Epidermal melanocyte (primary cell): ENCODE results near the gene ZNF765.
"Not testable (repeated sequence)": the region's sequence is repeated elsewhere in the genome, so short reads cannot be mapped to it uniquely, and the experiment has no call there.

Source experiments
- DNase-seq: peaks from one replicate; pipeline ENCODE4 v3.0.0; 2011; ENCODE audit warnings: low spot score; ENCODE audit not compliant: insufficient read length

The ZNF765 gene

DNA sequence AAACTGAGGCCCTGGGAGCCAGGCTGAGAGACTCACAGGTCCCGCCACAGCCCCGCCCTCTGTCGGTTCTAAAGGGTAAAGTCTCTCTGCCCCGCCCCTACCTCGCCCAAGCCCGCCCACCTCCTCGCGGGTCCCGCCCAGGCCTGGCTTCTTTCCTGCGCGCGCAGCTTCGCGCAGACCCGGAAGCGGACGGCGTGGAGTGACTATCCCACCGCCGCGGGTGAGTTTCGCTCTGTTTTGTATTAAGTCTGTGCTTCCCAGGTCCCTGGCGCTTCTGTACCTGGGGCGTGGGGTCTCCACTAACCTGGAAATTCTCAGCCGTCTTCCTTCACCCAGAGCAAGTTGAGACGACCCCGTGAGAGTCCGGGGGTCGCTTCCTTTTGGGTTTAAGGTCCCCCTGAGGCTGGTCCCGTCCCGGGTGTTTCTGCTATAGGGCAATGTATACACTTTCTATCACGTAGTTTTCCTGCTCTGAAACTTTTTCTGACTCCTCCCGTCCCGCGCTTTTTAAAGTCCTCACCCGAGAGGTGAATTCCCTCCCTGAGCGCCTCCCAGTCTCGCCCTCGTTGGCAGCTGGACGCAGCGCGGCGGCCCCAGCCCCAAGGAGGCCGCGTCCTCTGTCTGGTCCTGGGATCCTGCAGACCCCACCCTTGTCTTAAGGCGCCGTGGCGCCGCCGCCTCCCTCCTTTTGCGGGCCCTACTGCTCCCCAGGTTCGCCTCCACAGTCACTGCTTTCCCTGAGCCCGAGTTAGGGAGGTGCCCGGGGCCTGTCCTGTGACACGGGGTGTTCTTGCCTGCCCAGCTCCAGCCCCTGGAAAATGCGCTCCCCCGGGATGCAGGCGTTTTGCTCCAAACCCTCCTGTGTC lies at the start of gene ZNF765:
TSS of gene ZNF765 (plus strand) at position 176 of the 866 bp plus-strand sequence. CDS start 2,867 bp downstream, outside the sequence.
- DNase-seq: peak; percentile 79

DNA sequence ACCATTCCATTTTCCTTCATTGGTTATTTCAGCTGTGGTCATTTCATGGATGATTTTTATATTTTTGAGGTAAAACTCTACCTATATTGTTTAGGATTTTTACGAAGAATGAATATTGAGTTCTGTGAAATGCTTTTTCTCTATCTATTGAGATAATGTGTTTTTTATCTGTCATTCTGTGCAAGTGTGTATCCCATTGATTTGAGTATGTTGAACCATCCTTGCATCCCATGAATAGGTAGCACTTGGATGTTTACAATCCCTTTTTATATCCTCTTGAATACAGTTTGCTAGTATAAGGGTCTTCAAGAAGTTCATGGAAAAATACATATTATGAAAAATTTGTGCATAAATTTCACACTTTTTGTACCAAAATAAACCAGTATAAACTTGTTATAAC lies 39.2 kb upstream of the ZNF765 start:
- no peak for DNase-seq

GRCh38 chr19:53357821-53358581 lies 36.9 kb upstream of the ZNF765 start:
- DNase-seq: no peak

DNA sequence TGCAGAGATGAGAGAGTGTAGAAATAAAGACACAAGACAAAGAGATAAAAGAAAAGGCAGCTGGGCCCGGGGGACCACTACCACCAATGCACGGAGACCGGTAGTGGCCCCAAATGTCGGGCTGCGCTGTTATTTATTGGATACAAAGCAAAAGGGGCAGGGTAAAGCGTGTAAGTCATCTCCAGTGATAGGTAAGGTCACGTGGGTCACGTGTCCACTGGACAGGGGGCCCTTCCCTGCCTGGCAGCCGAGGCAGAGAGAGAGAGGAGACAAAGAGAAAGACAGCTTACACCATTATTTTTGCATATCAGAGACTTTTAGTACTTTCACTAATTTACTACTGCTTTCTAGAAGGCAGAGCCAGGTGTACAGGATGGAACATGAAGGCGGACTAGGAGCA lies 34.9 kb upstream of the ZNF765 start:
- not testable (repeated sequence) for DNase-seq

GRCh38 chr19:53365134-53365898 lies 29.6 kb upstream of the ZNF765 start, which contains the start of gene ZNF525:
Gene ZNF525 (plus strand): TSS chr19:53365705. CDS start chr19:53372282, 6,577 bp downstream.
- DNase-seq: peak; percentile 70

DNA sequence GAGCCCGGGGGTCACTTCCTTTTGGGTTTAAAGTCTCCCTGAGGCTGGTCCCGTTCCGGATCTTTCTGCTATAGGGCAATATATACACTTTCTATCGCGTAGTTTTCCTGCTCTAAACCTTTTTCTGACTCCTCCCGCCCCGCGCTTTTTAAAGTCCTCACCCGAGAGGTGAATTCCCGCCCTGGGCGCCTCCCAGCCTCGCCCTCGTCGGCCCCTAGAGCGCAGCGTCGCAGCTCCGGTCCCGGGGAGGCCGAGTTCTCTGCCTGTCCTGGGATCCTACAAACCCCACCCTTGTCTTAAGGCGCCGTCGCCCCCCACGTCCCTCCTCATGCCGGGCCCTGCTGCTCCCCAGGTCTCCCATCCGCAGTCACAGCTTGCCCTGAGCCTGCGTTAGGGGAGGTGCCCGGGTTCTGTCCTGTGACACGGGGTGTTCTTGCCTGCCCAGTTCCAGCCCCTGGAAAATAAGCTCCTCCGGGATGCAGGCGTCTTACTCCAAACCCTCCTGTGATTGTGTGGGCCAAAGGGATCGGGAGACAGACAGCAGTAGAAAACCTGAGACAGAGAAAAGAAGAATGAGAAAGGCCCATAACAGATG lies 29.0 kb upstream of the ZNF765 start:
- no peak for DNase-seq

GRCh38 chr19:53372196-53372595 lies 22.8 kb upstream of the ZNF765 start:
- DNase-seq: no peak

DNA sequence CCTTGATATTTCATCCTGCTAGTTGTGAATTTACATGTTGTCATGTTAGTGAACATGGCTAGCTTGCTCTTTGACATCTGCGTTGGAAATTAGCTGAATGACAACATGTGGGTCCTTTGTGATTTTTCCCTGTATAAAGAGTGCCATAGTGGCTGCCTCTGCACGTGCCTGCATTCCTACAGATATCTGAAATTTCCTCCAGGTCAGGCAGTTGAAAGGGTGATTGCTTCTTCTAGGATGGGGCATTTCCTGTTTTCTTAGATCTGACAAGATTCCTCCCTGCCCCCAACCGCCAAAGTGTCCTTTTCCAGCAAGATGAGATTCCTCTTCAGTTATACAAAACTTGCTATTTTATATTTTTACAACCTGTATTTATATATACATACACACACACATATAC lies 20.7 kb upstream of the ZNF765 start:
- DNase-seq: no peak

GRCh38 chr19:53374743-53375142 lies 20.2 kb upstream of the ZNF765 start:
- no peak for DNase-seq

DNA sequence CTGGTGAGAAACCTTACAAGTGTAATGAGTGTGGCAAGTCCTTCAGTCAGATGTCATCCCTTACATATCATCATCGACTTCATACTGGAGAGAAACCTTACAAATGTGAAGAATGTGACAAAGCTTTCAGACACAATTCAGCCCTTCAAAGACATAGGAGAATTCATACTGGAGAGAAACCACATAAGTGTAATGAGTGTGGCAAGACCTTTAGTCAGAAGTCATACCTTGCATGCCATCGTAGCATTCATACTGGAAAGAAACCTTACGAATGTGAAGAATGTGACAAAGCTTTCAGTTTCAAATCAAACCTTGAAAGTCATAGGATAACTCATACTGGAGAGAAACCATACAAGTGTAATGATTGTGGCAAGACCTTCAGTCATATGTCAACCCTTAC lies 13.6 kb upstream of the ZNF765 start:
- no peak for DNase-seq

DNA sequence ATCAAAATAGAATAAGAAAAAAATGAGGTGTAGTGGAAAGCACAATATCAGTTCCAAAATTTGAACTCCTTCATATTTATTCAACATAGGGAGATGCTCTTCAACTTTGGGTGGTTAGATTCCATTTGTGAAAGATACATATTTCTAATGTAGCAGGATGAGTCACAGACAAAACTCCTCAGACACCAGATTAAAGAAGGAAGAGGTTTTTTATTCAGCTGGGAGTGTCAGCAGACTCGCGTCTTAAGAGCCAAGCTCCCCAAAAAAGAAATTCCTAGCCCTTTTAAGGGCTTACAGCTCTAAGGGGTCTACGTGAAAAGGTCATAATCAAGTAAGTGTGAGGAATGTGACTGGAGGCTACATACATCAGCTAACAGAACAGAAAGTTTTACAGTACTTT lies 6.8 kb upstream of the ZNF765 start:
- DNase-seq: no peak

- DNase-seq: no peak
Observed at GRCh38 chr19:53388904-53389303, 6.0 kb upstream of the ZNF765 start.

DNA sequence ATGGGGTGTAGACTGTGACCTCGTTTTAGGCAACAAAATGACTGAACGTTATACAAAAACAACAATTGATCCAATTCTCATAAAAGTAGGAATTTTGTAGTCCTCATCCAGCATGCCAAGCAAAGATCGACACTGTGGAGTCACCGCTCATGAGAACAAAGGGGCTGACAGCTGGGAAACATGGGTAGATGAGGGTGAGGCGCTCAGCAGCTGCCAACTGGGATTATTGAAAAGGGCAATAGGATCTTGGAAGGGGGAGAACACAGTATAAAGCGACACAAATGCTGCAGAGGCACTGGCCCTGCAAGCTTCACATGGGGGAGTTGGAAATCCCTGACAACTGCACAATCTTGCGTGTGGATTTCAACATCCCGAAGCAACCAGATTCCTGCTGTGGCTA lies 5.4 kb upstream of the ZNF765 start:
- DNase-seq: no peak

DNA sequence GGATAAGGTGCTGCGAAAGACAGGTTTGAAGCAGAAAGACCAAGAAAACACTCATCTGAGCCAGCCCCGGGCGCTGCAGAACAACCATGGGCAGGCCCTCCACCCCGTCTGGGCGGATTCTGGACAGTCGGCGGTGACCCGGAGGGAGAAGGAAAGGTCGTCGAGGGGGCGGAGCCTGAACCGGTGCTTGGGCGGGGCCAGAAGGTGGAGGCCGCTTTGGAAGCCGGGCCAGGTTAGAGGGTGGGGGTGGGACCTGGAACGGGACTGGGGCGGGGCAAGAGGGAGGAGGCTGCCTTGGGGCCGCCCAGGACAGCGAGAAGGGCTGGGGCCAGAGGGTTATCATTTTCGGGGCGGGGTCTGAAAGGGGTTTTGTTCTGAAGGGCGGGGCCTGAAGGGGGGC lies 5.0 kb upstream of the ZNF765 start:
- no peak for DNase-seq

GRCh38 chr19:53394522-53394973 lies 401 bp upstream of the ZNF765 start:
- DNase-seq: no peak

DNA sequence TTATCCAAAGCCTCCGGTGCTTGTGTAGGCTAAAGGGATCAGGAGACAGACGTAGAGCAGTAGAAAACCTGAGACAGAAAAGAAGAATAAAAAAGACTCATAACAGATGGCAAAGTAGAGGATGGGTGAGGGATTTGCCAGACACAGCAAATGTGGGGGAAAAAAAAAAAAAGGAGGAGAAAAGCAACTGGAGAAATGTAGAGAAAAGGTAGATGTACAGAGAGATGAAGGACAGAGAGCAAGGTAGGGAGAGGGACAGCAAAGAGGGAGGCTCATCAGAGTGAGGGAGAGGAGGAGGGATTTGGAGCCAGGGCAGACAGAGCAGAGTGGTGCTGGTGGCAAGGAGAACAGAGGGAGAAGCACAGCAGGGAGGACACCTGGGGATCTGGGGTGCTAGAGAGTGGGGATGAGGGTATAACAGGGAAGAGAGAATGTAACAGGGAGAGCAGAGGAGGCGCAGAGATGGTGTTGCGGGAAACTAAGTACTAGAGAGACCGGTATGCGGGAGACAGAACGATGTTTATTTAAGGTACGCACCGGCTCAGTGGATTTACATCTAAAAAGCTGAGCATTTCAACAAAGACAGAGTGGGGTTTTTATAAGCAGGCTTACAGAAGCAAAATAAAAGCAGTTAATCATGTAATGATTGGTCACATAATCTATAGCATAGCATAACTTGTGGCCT lies 1.0 kb downstream of the ZNF765 start:
- DNase-seq: not testable (repeated sequence)

- DNase-seq: no peak
Observed at GRCh38 chr19:53396525-53396868, 1.5 kb downstream of the ZNF765 start.

DNA sequence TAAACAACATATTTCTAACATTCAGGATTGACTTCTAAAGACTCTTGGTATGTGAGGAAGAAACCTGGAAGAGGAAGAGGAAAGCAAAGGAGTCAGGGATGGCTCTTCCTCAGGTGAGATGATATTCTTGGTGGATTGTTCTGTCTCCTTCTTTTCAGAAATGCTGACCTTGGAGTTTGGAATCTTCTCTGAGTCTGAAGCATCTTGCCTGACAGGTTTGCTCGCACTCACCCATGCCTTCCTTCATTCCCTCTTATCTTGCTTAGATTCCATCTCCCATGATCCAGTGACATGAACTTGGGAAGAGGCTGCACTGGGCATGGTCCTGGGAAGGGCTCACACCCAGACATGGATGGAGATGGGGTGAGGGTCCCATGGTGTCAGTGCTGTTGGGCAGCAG lies 3.0 kb downstream of the ZNF765 start:
- DNase-seq: not testable (repeated sequence)

DNA sequence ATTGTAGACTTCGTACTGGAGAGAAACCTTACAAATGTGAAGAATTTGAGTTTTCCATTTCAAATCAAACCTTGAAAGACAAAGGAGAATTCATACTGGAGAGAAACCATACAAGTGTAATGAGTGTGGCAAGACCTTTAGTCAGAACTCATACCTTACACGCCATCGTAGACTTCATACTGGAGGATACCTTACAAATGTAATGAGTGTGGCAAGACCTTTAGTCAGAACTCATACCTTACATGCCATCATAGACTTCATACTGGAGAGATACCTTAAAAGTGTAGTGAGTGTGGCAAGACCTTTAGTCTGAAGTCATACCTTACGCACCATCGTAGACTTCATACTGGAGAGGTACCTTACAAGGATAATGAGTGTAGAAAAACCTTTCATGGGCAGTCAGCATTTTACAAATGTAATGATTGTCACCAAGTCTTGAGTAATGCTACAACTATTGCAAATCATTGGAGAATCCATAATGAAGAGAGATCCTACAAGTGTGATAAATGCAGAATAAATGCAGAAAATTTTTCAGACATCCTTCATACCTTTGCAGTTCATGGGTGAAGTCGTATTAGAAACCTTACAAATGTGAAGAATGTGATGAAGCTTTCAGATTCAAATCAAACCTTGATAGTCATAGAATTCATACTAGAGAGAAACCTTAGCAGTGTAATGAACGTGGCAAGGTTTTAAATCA lies 14.7 kb downstream of the ZNF765 start:
- DNase-seq: no peak
